ENCODE results near the gene GABBR2. TPM values are rescaled to one million over a fixed set of nuclear protein-coding genes. Genes with fewer than 3 reads are reported as not detected.

The GABBR2 gene
- total and polyA plus RNA-seq, 12 donors: 0.17 to 9.0 (median 3.7) TPM

- Histone ChIP-seq H3K4me3 (no peak overlapping the region), H3K27me3 (no peaks in the 10 kb centered on the region), H3K4me1 (replicated peaks in 1 of 2) (no peaks in the 10 kb centered on the region), H3K27ac (no peak overlapping the region), H3K9me3 (replicated peaks in 1 of 3) (no peaks in the 10 kb centered on the region), H3K36me3 (replicated peaks in 1 of 2) (no peaks in the 10 kb centered on the region)
- no peak for TF ChIP-seq POLR2A (IDR thresholded peaks at IDR 0.05)
- no peak for TF ChIP-seq CTCF (IDR thresholded peaks at IDR 0.05)
- 71 to 81% (median 80%) methylated on average over 3 of the region's 3 CpGs for WGBS, 4 donors
- DNase-seq: no peak
- intact Hi-C loops (cut with DNase I): no loop called here
Measured at GRCh38 chr9:98549401-98549800, 159.3 kb downstream of the GABBR2 start.

DNA sequence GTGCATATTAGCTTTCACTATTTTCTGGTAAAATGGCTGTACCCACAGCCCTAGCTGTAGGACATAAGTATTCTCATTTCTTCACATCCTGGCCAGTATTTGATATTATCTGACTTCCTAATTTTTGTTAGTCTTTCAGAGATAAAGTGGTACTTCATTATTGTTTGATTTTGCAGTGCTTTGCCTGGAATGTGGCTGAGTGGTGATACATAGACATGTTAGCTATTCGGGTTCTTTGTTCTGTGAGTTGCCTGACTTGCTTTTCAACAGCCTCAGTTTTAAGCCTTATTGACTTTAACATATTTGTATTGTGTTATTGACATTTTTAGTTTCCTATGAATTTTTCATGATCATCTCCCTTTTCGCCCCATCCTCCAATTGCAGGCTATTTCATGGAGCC is 161.1 kb downstream of the GABBR2 start:
- DNase-seq: no peak
- intact Hi-C loops (cut with DNase I): no loop called here
- 91 to 97% methylated on average over 2 of the region's 2 CpGs; no CpG with 5 or more reads in 2 of the 4 donors for WGBS, 4 donors
- H3K36me3 ChIP-seq (replicated peaks in 1 of 2): no peaks in the 10 kb centered on the region
- no peak overlapping the region for H3K4me3 ChIP-seq
- no peak overlapping the region for H3K27ac ChIP-seq
- no peaks in the 10 kb centered on the region for H3K9me3 ChIP-seq (replicated peaks in 1 of 3)
- no peaks in the 10 kb centered on the region for H3K4me1 ChIP-seq (replicated peaks in 1 of 2)
- H3K27me3 ChIP-seq: no peaks in the 10 kb centered on the region
- no peak for TF ChIP-seq POLR2A (IDR thresholded peaks at IDR 0.05)
- no peak for TF ChIP-seq CTCF (IDR thresholded peaks at IDR 0.05)

DNA sequence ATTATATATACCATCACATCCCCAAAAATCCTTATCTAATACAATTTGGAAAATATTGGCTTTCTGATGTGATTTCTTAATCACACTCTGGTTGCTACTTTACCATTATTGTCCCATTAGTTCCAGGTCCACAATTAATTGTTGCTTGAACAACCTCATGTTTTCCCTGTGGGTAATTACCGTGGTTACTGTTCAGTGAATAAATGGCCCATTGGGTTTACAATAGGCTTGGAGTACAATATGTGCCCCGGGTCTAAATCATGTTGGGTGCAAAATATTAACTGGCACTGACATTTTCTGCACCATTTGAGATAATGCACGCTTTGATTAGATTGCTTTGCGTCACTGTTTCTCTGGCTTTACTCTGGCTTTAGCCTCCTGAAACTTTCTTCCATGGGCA is 163.7 kb downstream of the GABBR2 start:
- no peak overlapping the region for H3K4me3 ChIP-seq
- H3K27ac ChIP-seq: no peak overlapping the region
- intact Hi-C loops (cut with DNase I): no loop called here
- WGBS, 4 donors: 77 to 80% (median 79%) methylated on average over 4 of the region's 4 CpGs
- no peaks in the 10 kb centered on the region for H3K36me3 ChIP-seq (replicated peaks in 1 of 2)
- no peaks in the 10 kb centered on the region for H3K9me3 ChIP-seq (replicated peaks in 1 of 3)
- DNase-seq: no peak
- TF ChIP-seq POLR2A (IDR thresholded peaks at IDR 0.05): no peak
- TF ChIP-seq CTCF (IDR thresholded peaks at IDR 0.05): no peak
- H3K27me3 ChIP-seq: peaks cover 3% of the 10 kb centered on the region
- H3K4me1 ChIP-seq (replicated peaks in 1 of 2): no peaks in the 10 kb centered on the region

DNA sequence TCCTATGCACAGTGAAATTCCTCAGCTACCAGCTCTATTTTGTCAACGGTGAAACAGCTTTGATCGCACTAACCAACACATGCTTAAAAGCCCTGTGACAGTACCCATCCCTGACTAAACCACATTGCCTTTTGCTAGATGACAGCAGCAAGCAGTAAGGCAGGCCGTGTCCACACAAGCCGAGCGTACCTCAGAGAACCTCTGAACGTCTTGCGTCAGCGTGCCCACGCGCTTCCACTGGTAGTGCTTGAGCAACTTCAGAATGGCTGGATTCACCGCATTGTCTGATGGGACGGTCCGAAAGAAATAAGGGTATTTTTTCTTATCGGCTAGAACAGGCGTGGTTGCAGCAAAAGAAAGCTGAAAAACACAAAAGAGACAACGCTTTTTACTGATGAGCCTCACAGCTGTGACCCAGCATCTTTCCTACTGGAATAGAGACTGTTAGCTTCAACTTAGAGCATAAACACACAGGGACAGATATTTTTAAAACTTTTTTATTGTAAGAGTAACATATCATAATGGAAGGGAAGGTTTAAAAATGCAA is 167.0 kb downstream of the GABBR2 start:
- Histone ChIP-seq H3K4me1 (replicated peaks in 1 of 2) (no peaks in the 10 kb centered on the region), H3K27me3 (peaks cover 3% of the 10 kb centered on the region), H3K9me3 (replicated peaks in 1 of 3) (no peaks in the 10 kb centered on the region), H3K4me3 (no peak overlapping the region), H3K27ac (no peak overlapping the region), H3K36me3 (replicated peaks in 1 of 2) (no peaks in the 10 kb centered on the region)
- no peak for TF ChIP-seq POLR2A (IDR thresholded peaks at IDR 0.05)
- TF ChIP-seq CTCF (IDR thresholded peaks at IDR 0.05): no peak
- intact Hi-C loops (cut with DNase I): no loop called here
- WGBS, 4 donors: 85 to 88% (median 86%) methylated on average over 14 to 16 of the region's 16 CpGs
- no peak for DNase-seq

Data from adrenal gland (tissue), 12 donors.